Stimulated activated CD8-positive, alpha-beta memory T cell treated with anti-CD3 and anti-CD28 coated beads, Interleukin-4, amount 100 ng/mL, for 4 hours (primary cell): ENCODE results near the gene ATP6V1A.

Experiments
- DNase-seq, 2 donors: peaks; one replicate each; pipeline ENCODE4 v3.0.0-alpha.2; 2020; ENCODE audit warnings: low read depth in 2 of 2, low spot score in 1 of 2

The ATP6V1A gene

GRCh38 chr3:113745756-113746547 is 883 bp upstream of the ATP6V1A start, which contains the start of gene NAA50:
Gene NAA50 (minus strand): TSS chr3:113746249. CDS start chr3:113745949, 300 bp downstream.
- DNase-seq: peak; percentile 82 to 89

GRCh38 chr3:113747283-113748046 is 630 bp downstream of the ATP6V1A start:
- no peak for DNase-seq

GRCh38 chr3:113751141-113751540 is 4.3 kb downstream of the ATP6V1A start:
- no peak for DNase-seq

- no peak for DNase-seq
Observed at GRCh38 chr3:113753376-113753985, 6.6 kb downstream of the ATP6V1A start.

- no peak for DNase-seq
Observed at GRCh38 chr3:113754494-113755159, 7.8 kb downstream of the ATP6V1A start.

- DNase-seq: no peak
Observed at GRCh38 chr3:113758389-113759024, 11.7 kb downstream of the ATP6V1A start.

- no peak for DNase-seq
Observed at GRCh38 chr3:113764698-113765097, 17.9 kb downstream of the ATP6V1A start.

- no peak for DNase-seq
Observed at GRCh38 chr3:113769551-113769950, 22.7 kb downstream of the ATP6V1A start.

- no peak for DNase-seq
Observed at GRCh38 chr3:113771993-113772392, 25.2 kb downstream of the ATP6V1A start.

- no peak for DNase-seq
Observed at GRCh38 chr3:113773381-113773780, 26.5 kb downstream of the ATP6V1A start.

GRCh38 chr3:113775516-113775915 is 28.7 kb downstream of the ATP6V1A start:
- DNase-seq: no peak

- no peak for DNase-seq
Observed at GRCh38 chr3:113776564-113776963, 29.7 kb downstream of the ATP6V1A start.

GRCh38 chr3:113783463-113783862 is 36.6 kb downstream of the ATP6V1A start:
- DNase-seq: no peak

- no peak for DNase-seq
Observed at GRCh38 chr3:113783980-113784379, 37.1 kb downstream of the ATP6V1A start.

GRCh38 chr3:113791381-113791780 is 44.5 kb downstream of the ATP6V1A start:
- DNase-seq: no peak

GRCh38 chr3:113794526-113794925 is 47.7 kb downstream of the ATP6V1A start:
- no peak for DNase-seq

- DNase-seq: no peak
Observed at GRCh38 chr3:113795693-113796092, 48.9 kb downstream of the ATP6V1A start.

- DNase-seq: no peak
Observed at GRCh38 chr3:113802795-113803455, 56.1 kb downstream of the ATP6V1A start.

GRCh38 chr3:113804661-113805060 is 57.8 kb downstream of the ATP6V1A start:
- DNase-seq: no peak

GRCh38 chr3:113805249-113805648 is 58.4 kb downstream of the ATP6V1A start:
- no peak for DNase-seq
